GM21423 (cell line): Measurements from ENCODE around the gene RFX8.

Experiments
- ATAC-seq: cut with Tn5 transposase; IDR thresholded peaks from one replicate; pipeline ENCODE4 v1.9.1; 2021; ENCODE audit warnings: mild to moderate bottlenecking, moderate library complexity; ENCODE audit not compliant: unreplicated experiment

Gene RFX8

GRCh38 chr2:101383016-101383541, 91.8 kb downstream of the RFX8 start:
- ATAC-seq = no peak

GRCh38 chr2:101382442-101382841, 92.5 kb downstream of the RFX8 start:
- no peak for ATAC-seq

- no peak for ATAC-seq
Observed at GRCh38 chr2:101380376-101380775, 94.5 kb downstream of the RFX8 start.

GRCh38 chr2:101379091-101379490, 95.8 kb downstream of the RFX8 start:
- no peak for ATAC-seq

- ATAC-seq = no peak
Observed at GRCh38 chr2:101375653-101376052, 99.3 kb downstream of the RFX8 start.

GRCh38 chr2:101374821-101375561, 99.9 kb downstream of the RFX8 start:
- no peak for ATAC-seq

- ATAC-seq = no peak
Observed at GRCh38 chr2:101372792-101373191, 102.1 kb downstream of the RFX8 start.

GRCh38 chr2:101371636-101372035, 103.3 kb downstream of the RFX8 start:
- no peak for ATAC-seq

- ATAC-seq = no peak
Observed at GRCh38 chr2:101369100-101369499, 105.8 kb downstream of the RFX8 start.

GRCh38 chr2:101368376-101368775, 106.5 kb downstream of the RFX8 start:
- ATAC-seq = no peak

GRCh38 chr2:101367508-101367907, 107.4 kb downstream of the RFX8 start:
- ATAC-seq = no peak

- no peak for ATAC-seq
Observed at GRCh38 chr2:101364878-101365277, 110.0 kb downstream of the RFX8 start.

GRCh38 chr2:101362777-101363176, 112.1 kb downstream of the RFX8 start:
- ATAC-seq = no peak

GRCh38 chr2:101362316-101362715, 112.6 kb downstream of the RFX8 start:
- no peak for ATAC-seq

GRCh38 chr2:101361522-101361921, 113.4 kb downstream of the RFX8 start:
- ATAC-seq = no peak

GRCh38 chr2:101361121-101361520, 113.8 kb downstream of the RFX8 start:
- no peak for ATAC-seq

- no peak for ATAC-seq
Observed at GRCh38 chr2:101360232-101360631, 114.7 kb downstream of the RFX8 start.

GRCh38 chr2:101359410-101359954, 115.4 kb downstream of the RFX8 start:
- ATAC-seq = no peak

GRCh38 chr2:101357376-101357775, 117.5 kb downstream of the RFX8 start:
- no peak for ATAC-seq

GRCh38 chr2:101356521-101356920, 118.4 kb downstream of the RFX8 start:
- no peak for ATAC-seq

GRCh38 chr2:101356055-101356454, 118.9 kb downstream of the RFX8 start:
- ATAC-seq = no peak

- no peak for ATAC-seq
Observed at GRCh38 chr2:101355401-101356054, 119.4 kb downstream of the RFX8 start.
